ENCODE measurements around the gene BMP6.

Gene BMP6

DNA sequence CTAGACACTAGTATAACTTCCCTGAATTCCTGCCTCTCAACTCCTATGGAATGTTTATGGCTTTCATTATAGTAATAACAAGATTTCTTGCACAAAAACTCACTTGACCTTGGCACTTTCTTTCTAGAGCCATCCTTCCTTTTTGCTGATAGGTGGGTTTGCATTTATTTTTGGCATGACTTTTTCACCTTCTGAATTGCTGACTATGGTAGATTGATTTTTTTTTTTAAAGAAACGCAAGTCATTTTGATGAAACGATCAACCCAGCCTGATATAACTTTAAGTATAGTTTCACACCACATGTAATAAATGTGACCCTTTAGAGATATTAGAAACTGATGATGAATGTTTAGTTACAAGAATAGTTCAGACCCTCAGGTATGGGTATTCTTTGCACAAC is 61.8 kb downstream of the BMP6 start:
- H3K4me3 ChIP-seq (replicated peaks; ENCODE audit: low read depth, low read length), result no peak overlapping the region

DNA sequence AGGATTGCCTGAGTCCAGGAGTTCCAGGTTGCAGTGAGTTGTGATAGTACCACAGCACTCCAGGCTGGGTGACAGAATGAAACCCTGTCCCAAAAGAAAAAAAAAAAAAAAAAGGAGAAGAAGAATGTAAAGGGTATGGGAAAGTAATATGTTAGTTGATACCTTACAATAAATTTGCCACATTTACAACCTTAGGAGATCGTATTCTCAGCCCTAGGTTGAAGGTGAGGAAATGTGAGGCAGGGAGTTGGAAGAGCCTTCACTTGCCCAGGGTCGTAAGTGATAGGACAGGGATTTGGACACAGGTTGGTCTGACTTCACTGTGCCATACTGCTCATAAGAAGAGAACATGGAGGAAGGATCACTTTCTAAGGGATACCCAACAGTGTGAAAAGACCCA is 68.6 kb downstream of the BMP6 start:
- Histone ChIP-seq H3K27me3 (replicated peaks; ENCODE audit: control insufficient read depth, insufficient read depth, low read length) (no peaks in the 10 kb centered on the region), H3K36me3 (ENCODE audit: control insufficient read depth, insufficient read depth, low read length) (no peaks in the 10 kb centered on the region), H3K4me3 (replicated peaks; ENCODE audit: low read depth, low read length) (no peak overlapping the region)
- no peak for DNase-seq (ENCODE audit: extremely low read depth, insufficient read length)
- TF ChIP-seq, protein P1, sequence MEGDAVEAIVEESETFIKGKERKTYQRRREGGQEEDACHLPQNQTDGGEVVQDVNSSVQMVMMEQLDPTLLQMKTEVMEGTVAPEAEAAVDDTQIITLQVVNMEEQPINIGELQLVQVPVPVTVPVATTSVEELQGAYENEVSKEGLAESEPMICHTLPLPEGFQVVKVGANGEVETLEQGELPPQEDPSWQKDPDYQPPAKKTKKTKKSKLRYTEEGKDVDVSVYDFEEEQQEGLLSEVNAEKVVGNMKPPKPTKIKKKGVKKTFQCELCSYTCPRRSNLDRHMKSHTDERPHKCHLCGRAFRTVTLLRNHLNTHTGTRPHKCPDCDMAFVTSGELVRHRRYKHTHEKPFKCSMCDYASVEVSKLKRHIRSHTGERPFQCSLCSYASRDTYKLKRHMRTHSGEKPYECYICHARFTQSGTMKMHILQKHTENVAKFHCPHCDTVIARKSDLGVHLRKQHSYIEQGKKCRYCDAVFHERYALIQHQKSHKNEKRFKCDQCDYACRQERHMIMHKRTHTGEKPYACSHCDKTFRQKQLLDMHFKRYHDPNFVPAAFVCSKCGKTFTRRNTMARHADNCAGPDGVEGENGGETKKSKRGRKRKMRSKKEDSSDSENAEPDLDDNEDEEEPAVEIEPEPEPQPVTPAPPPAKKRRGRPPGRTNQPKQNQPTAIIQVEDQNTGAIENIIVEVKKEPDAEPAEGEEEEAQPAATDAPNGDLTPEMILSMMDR (IDR thresholded peaks at IDR 0.05; ENCODE audit: insufficient read depth, low read length, poor library complexity, severe bottlenecking), result no peak

More for the DNA sequence above, 61.8 kb downstream of the BMP6 start:
- Histone ChIP-seq H3K27me3 (replicated peaks; ENCODE audit: control insufficient read depth, insufficient read depth, low read length) (no peaks in the 10 kb centered on the region; the same call in 1 of the 2 replicates), H3K36me3 (ENCODE audit: control insufficient read depth, insufficient read depth, low read length) (no peaks in the 10 kb centered on the region)
- DNase-seq (ENCODE audit: extremely low read depth, insufficient read length), result no peak
- TF ChIP-seq, protein P1 (IDR thresholded peaks at IDR 0.05; ENCODE audit: insufficient read depth, low read length, poor library complexity, severe bottlenecking), result no peak

DNA sequence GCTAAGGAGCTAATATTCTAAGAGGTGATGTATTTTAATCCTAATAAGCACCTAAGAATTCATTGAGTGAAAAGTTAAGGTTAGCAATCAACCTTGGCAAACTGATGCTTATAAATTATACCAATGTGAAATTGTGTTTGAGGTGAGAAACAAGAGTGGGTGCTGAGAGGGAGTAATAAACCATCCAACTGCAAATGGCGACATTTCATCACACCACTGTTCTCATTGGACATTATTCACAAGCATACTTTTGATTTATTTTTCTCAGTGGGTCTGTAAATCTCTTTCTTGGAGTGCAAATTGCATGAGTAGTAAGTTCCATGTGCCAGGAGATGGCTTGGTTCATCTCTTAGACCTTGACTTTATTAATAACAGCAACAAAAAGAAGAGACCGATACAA is 71.5 kb downstream of the BMP6 start:
- TF ChIP-seq, protein P1 (IDR thresholded peaks at IDR 0.05; ENCODE audit: insufficient read depth, low read length, poor library complexity, severe bottlenecking), result no peak
- no peak for DNase-seq (ENCODE audit: extremely low read depth, insufficient read length)
- Histone ChIP-seq H3K27me3 (replicated peaks; ENCODE audit: control insufficient read depth, insufficient read depth, low read length) (no peaks in the 10 kb centered on the region; the same call in 1 of the 2 replicates), H3K36me3 (ENCODE audit: control insufficient read depth, insufficient read depth, low read length) (no peaks in the 10 kb centered on the region), H3K4me3 (replicated peaks; ENCODE audit: low read depth, low read length) (no peak overlapping the region)

DNA sequence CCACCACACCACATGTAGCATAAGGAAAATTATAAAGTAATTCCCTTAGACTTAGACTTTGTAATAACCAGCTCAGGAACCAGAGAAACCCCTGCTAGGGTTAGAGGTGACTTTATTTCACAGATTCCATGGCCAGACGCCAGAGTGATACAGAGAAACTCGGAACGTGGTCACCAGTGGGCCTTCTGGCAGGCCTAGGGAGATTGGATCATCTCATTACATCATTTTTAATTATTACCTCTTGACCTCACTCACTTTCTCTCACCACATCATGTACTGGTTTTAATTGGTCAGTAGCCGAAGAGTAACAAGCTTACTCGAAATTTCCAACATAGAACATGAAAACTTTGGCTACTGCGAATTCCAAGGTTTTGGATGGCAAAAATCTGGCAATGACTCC is 72.9 kb downstream of the BMP6 start:
- H3K27me3 ChIP-seq (replicated peaks; ENCODE audit: control insufficient read depth, insufficient read depth, low read length), result no peaks in the 10 kb centered on the region; the same call in 1 of the 2 replicates
- no peak for DNase-seq (ENCODE audit: extremely low read depth, insufficient read length)
- TF ChIP-seq, protein P1 (IDR thresholded peaks at IDR 0.05; ENCODE audit: insufficient read depth, low read length, poor library complexity, severe bottlenecking), result no peak
- H3K36me3 ChIP-seq (ENCODE audit: control insufficient read depth, insufficient read depth, low read length), result no peaks in the 10 kb centered on the region
- H3K4me3 ChIP-seq (replicated peaks; ENCODE audit: low read depth, low read length), result no peak overlapping the region

DNA sequence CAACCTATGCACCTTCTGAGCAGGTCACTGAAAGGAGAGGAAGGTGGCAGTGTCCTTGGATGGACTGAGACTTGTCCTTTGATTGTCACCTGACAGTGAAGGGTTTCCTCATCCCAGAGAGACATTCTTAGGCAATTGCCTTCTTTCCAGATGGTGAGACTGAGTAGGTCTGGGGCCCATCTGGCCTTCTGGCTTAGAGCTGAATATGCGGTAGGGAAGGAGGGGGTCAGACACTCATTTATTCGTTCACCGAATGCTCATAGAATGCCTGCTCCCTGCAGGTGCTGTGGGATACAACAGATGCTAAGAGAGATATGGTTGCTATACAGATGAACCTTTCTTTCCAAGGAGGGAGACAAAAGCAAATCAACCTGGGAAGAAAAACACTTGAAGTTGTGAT is 76.8 kb downstream of the BMP6 start:
- Histone ChIP-seq H3K36me3 (ENCODE audit: control insufficient read depth, insufficient read depth, low read length) (no peaks in the 10 kb centered on the region), H3K27me3 (replicated peaks; ENCODE audit: control insufficient read depth, insufficient read depth, low read length) (no peaks in the 10 kb centered on the region; the same call in none of the 2 replicates), H3K4me3 (replicated peaks; ENCODE audit: low read depth, low read length) (no peak overlapping the region)
- no peak for DNase-seq (ENCODE audit: extremely low read depth, insufficient read length)
- TF ChIP-seq, protein P1 (IDR thresholded peaks at IDR 0.05; ENCODE audit: insufficient read depth, low read length, poor library complexity, severe bottlenecking), result no peak

DNA sequence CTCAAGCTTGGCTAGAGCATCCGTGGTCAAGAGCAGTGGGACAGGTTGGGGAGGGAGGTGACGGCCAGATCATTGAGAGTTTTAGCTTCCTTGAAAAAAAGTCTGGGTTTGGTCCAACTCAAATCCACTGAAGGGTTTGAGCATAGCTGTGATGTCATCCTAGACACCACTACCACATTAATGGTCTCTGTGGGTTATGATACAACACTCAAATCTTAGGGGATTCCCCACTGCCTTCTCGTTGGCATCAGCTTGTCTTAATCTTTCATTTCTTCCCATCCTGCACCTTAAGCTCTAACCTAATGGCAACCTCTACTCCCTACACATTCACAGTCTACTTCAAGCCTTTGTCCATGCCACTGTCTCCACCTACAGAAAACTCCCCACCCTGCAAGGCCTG is 77.3 kb downstream of the BMP6 start:
- Histone ChIP-seq H3K36me3 (ENCODE audit: control insufficient read depth, insufficient read depth, low read length) (no peaks in the 10 kb centered on the region), H3K27me3 (replicated peaks; ENCODE audit: control insufficient read depth, insufficient read depth, low read length) (no peaks in the 10 kb centered on the region; the same call in none of the 2 replicates), H3K4me3 (replicated peaks; ENCODE audit: low read depth, low read length) (no peak overlapping the region)
- TF ChIP-seq, protein P1 (IDR thresholded peaks at IDR 0.05; ENCODE audit: insufficient read depth, low read length, poor library complexity, severe bottlenecking), result no peak
- no peak for DNase-seq (ENCODE audit: extremely low read depth, insufficient read length)

Measured in GM06990 (cell line).